ENCODE data around the gene YIPF2. TPM values are rescaled to one million over a fixed set of nuclear protein-coding genes. Genes with fewer than 3 reads are reported as not detected.
A peak's percentile ranks its signal among the peaks of the same experiment; 100 is the strongest.

Gene YIPF2
- total RNA-seq, 2 experiments from 2014 or later, result 25.6 to 28.4 TPM

DNA sequence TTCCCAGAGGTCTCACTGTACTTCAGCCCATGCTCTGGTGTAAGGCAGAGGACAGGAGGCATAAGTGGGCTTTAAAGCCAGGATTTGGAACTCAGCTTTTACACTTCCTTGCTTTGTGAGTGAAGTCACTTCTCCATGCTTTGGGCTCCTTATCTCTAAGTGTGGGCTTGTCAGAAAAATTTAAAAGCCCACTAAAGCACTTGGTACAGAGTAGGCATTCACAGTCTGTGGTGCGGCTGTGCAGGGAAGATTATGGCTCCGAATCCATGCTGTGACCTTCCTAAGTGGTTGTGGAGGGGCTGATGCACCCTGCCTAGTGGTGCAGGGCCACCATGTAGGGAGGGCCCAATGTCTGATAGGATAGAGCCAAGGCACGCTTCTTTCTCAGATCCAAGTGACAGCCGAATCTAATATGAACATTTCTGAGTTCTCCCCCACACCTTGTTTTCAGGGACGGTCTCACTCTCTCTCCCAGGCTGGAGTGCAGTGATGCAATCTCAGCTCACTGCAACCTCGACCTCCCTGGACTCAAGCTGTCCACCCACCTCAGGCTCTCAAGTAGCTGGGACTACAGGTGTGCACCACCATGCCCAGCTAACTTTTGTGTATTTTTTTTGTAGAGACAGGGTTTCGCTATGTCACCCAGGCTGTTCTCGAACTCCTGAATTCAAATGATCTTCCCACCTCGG, 7.1 kb upstream of the YIPF2 start:
- DNase-seq, result no peak
- Mint-ChIP-seq H3K36me3 (peaks cover 3% of the 10 kb centered on the region), H3K4me3 (no peak overlapping the region), H3K27me3 (no peaks in the 10 kb centered on the region), H3K4me1 (ENCODE audit: low read depth) (peaks cover 5% of the 10 kb centered on the region), H3K9me3 (no peaks in the 10 kb centered on the region), H3K27ac (no peak overlapping the region)
- ChIA-PET CTCF (interaction anchor here (1.1 to 4.3 kb wide), 17 partner anchors 8 to 218 kb away, joined by 3 to 27 read pairs (median 6); partner anchors contain the start of genes CARM1, DNM2 and YIPF2), POLR2A (interaction anchor here (0.6 kb wide), 2 partner anchors 192 to 547 kb away, joined by 3 to 4 read pairs; no protein-coding TSS in a partner anchor)
- intact Hi-C loops (cut with micrococcal nuclease), result loop anchor here (2.0 to 10.0 kb wide), 2 partner anchors 101 to 199 kb away; no protein-coding TSS in a partner anchor

DNA sequence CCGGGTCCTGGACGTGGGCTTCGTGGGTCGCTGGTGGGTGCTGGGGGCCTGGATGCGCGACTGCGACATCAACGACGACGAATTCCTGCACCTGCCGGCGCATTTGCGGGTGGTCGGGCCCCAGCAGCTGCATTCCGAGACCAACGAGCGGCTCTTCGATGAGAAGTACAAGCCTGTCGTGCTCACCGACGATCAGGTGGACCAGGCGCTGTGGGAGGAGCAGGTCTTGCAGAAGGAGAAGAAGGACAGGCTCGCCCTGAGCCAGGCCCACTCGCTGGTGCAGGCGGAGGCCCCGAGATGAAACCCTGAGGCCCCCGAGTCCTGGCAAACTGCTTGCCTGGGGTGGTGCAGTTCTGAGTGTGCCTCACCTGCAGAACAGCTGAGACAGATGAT, 959 bp upstream of the YIPF2 start:
- CTCF ChIA-PET, result interaction anchor here (0.7 to 4.4 kb wide), 4 partner anchors 12 to 93 kb away, joined by 3 to 34 read pairs (median 3); partner anchors contain the start of gene TMED1
- POLR2A ChIA-PET, result no interaction called here
- H3K9me3 Mint-ChIP-seq, result no peaks in the 10 kb centered on the region
- no peaks in the 10 kb centered on the region for H3K27me3 Mint-ChIP-seq
- H3K4me1 Mint-ChIP-seq (ENCODE audit: low read depth), result peaks cover 21% of the 10 kb centered on the region
- peak overlapping the region; percentile 18 for H3K27ac Mint-ChIP-seq
- peak overlapping the region; percentile 92 for H3K4me3 Mint-ChIP-seq
- peaks cover 7% of the 10 kb centered on the region for H3K36me3 Mint-ChIP-seq
- intact Hi-C loops (cut with micrococcal nuclease), result loop anchor here (2.0 to 5.0 kb wide), 2 partner anchors 51 to 163 kb away; no protein-coding TSS in a partner anchor
- DNase-seq, result peak; percentile 22

DNA sequence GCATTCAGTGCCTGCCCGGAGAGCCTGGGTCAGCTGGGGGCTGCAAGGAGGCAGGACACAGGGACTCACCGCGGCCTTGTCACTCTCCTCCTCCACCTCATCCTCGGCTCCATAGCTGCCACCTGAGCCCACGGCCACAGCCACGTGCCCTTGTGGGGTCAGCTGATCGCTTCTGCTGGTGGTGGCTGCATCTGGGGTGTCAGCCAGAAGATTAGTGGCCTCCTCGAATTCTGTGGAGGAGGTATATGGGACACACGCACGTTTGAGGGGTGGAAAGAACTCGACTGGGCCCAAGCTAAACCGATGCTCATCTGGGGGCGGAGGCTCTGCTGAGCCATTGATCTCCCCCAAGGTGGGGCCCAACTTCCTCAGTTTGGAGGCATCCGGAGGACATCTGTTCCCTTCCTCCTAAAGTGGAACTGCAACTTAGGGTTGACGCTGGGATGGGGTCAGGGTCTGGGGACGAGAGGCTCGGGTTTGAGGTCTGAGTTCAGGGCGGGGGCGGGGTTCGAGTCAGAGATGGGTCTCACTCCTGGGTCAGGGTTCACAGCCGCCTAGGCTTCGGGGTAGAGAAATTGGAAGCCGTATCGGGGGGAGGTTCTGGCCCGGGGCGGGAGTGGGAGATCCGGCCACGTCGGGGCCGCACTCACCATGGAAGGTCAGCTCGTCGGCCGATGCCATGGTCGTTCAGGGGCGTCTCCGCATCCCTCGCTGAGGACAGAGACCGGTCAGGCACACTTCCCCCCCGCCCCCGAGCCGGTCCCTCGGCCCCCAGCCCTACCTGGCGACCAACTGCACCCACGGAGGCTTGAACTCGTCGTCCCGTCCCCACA, 493 bp downstream of the YIPF2 start:
- peaks cover 21% of the 10 kb centered on the region for H3K4me1 Mint-ChIP-seq (ENCODE audit: low read depth)
- no peaks in the 10 kb centered on the region for H3K9me3 Mint-ChIP-seq
- H3K27me3 Mint-ChIP-seq, result no peaks in the 10 kb centered on the region
- H3K27ac Mint-ChIP-seq, result peak overlapping the region; percentile 81
- peaks cover 9% of the 10 kb centered on the region for H3K36me3 Mint-ChIP-seq
- intact Hi-C loops (cut with micrococcal nuclease), result loop anchor here (1.0 to 5.0 kb wide), 4 partner anchors 32 to 211 kb away; no protein-coding TSS in a partner anchor
- ChIA-PET CTCF (interaction anchor here (1.2 to 1.9 kb wide), 3 partner anchors 8 to 108 kb away, joined by 3 to 10 read pairs (median 3); no protein-coding TSS in a partner anchor), POLR2A (no interaction called here)
- peak; percentile 12 for DNase-seq
- peak overlapping the region; percentile 92 for H3K4me3 Mint-ChIP-seq

DNA sequence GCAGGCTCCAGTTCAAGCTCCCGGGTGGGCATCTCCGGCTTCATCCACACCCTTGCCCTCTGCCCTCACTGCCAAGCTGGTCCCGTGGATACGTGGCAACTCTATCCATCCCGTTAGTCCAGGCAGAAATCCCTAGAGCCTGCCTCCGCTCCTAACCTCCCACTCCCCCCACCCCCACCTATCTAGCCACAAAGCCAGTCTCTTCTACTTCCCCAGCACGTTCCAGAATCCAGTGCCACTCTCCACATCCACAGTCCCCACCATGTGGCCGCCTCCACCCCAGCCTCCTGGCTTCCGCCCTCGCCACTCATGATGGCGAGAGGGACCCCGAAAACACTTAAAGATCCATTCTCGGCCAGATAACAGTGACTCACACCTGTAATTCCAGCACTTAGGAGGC, 3.8 kb downstream of the YIPF2 start:
- intact Hi-C loops (cut with micrococcal nuclease), result no loop called here
- peaks cover 9% of the 10 kb centered on the region for H3K36me3 Mint-ChIP-seq
- ChIA-PET POLR2A (no interaction called here), CTCF (no interaction called here)
- H3K27ac Mint-ChIP-seq, result no peak overlapping the region
- DNase-seq, result no peak
- no peaks in the 10 kb centered on the region for H3K9me3 Mint-ChIP-seq
- H3K4me1 Mint-ChIP-seq (ENCODE audit: low read depth), result peaks cover 11% of the 10 kb centered on the region
- H3K27me3 Mint-ChIP-seq, result no peaks in the 10 kb centered on the region
- no peak overlapping the region for H3K4me3 Mint-ChIP-seq

DNA sequence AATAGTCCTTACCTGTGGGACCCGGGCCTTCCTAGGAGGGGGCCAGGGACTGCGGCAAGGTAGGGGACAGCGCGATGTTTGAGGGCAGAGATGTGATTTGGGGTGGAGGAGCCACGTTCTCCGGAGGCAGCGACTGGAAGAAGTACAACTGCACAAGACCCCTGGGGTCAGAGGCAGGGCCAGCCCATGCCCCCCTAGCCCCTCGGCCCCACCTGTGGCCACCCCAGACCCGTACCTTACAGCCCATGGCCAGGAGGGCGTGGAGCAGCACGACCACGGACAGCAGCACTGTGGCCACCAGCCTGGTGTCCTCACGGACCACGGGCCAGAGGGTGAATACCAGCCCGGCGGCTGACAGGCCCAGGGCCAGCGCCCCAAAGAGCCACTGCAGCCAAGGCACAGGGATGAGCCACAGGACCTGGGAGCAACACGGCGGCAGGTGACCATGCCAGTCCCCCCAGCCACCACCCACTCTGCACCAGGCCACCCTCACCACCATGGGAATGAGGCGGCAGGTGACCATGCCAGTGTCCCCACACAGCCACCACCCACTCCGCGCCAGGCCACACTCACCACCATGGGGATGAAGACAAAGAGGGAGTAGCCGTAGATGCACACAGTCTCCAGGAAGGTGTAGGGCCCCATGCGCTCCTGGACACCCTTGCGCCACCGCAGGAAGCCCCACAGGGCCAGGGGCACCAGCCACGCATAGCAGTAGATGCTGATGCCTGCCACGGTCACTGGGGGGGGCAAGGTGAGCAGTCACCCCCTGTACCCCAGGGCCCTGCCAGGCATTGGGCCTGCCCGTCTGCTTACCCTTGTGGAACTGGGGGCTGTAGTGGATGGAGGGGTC, 5.0 kb downstream of the YIPF2 start:
- POLR2A ChIA-PET, result no interaction called here
- Mint-ChIP-seq H3K9me3 (no peaks in the 10 kb centered on the region), H3K4me1 (ENCODE audit: low read depth) (peaks cover 9% of the 10 kb centered on the region), H3K36me3 (peaks cover 13% of the 10 kb centered on the region), H3K4me3 (no peak overlapping the region), H3K27me3 (no peaks in the 10 kb centered on the region), H3K27ac (no peak overlapping the region)
- intact Hi-C loops (cut with micrococcal nuclease), result no loop called here
- CTCF ChIA-PET, result no interaction called here
- no peak for DNase-seq

DNA sequence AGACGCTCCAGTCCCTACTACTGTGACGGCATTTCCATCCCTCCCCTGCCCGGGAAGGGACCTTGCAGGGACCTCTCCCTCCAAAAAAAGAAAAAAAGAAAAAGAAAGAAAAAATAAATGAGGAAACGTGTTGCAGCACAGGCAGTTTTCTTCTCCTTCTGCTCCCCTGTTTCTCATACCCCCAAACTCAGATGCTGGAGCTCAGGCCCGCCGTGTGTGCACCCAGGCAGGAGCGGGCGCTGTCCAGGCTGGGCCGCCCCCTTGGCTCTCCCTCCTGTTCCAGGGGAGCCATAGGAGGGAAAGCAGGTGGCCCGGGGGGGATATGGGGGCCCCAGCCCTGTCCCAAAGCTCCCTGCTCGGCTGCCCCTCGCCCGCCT, 5.8 kb downstream of the YIPF2 start:
- DNase-seq, result no peak
- no peaks in the 10 kb centered on the region for H3K27me3 Mint-ChIP-seq
- no peak overlapping the region for H3K4me3 Mint-ChIP-seq
- POLR2A ChIA-PET, result no interaction called here
- no peaks in the 10 kb centered on the region for H3K9me3 Mint-ChIP-seq
- intact Hi-C loops (cut with micrococcal nuclease), result no loop called here
- CTCF ChIA-PET, result no interaction called here
- peaks cover 14% of the 10 kb centered on the region for H3K36me3 Mint-ChIP-seq
- peaks cover 5% of the 10 kb centered on the region for H3K4me1 Mint-ChIP-seq (ENCODE audit: low read depth)
- no peak overlapping the region for H3K27ac Mint-ChIP-seq

DNA sequence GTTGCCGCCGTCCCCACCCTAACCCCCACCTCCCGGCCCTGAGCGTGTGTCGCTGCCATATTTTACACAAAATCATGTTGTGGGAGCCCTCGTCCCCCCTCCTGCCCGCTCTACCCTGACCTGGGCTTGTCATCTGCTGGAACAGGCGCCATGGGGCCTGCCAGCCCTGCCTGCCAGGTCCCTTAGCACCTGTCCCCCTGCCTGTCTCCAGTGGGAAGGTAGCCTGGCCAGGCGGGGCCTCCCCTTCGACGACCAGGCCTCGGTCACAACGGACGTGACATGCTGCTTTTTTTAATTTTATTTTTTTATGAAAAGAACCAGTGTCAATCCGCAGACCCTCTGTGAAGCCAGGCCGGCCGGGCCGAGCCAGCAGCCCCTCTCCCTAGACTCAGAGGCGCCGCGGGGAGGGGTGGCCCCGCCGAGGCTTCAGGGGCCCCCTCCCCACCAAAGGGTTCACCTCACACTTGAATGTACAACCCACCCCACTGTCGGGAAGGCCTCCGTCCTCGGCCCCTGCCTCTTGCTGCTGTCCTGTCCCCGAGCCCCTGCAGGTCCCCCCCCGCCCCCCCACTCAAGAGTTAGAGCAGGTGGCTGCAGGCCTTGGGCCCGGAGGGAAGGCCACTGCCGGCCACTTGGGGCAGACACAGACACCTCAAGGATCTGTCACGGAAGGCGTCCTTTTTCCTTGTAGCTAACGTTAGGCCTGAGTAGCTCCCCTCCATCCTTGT, 6.4 kb downstream of the YIPF2 start:
- Mint-ChIP-seq H3K27ac (no peak overlapping the region), H3K4me1 (ENCODE audit: low read depth) (peaks cover under 1% of the 10 kb centered on the region), H3K27me3 (no peaks in the 10 kb centered on the region), H3K9me3 (no peaks in the 10 kb centered on the region), H3K36me3 (peaks cover 14% of the 10 kb centered on the region), H3K4me3 (no peak overlapping the region)
- CTCF ChIA-PET, result no interaction called here
- no peak for DNase-seq
- POLR2A ChIA-PET, result no interaction called here
- intact Hi-C loops (cut with micrococcal nuclease), result no loop called here

DNA sequence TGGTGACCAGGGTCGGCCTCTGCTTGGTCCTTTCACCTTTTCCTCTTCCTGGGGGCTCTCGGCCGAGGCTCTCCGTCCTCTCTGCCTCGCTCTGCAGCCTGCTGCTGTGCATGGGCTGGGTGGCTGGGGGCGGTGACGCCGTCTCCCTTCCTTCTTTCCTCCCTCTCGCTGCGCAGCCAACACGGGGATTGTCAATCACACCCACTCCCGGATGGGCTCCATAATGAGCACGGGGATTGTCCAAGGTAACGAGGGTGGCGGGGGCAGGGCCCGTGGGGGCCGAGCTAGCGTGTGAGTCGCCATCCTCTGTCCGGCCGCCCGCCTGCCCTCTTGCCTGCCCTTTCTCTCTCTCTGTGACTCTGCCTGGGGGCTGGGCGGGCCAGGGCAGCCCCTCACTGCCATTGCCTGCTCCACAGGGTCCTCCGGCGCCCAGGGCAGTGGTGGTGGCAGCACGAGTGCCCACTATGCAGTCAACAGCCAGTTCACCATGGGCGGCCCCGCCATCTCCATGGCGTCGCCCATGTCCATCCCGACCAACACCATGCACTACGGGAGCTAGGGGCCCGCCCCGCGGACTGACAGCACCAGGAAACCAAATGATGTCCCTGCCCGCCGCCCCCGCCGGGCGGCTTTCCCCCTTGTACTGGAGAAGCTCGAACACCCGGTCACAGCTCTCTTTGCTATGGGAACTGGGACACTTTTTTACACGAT, 7.1 kb downstream of the YIPF2 start:
- Mint-ChIP-seq H3K27me3 (no peaks in the 10 kb centered on the region), H3K9me3 (no peaks in the 10 kb centered on the region), H3K27ac (no peak overlapping the region), H3K36me3 (peaks cover 14% of the 10 kb centered on the region), H3K4me1 (ENCODE audit: low read depth) (no peaks in the 10 kb centered on the region), H3K4me3 (no peak overlapping the region)
- ChIA-PET POLR2A (no interaction called here), CTCF (no interaction called here)
- intact Hi-C loops (cut with micrococcal nuclease), result no loop called here
- DNase-seq, result no peak

DNA sequence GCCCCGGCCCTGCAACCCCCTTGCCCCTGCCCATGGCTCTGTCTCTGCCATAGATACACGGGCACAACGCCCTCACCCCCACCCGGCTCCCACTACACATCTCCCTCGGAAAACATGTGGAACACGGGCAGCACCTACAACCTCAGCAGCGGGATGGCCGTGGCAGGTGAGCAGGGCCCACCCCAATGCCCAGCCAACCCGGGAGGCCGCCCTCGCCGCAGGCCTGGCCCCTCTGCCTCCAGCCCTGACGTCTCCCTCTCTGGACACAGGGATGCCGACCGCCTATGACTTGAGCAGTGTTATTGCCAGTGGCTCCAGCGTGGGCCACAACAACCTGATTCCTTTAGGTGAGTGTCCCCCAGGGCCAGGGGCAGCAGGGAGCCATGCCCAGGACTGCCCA, 7.7 kb downstream of the YIPF2 start:
- ChIA-PET POLR2A (no interaction called here), CTCF (no interaction called here)
- Mint-ChIP-seq H3K27me3 (no peaks in the 10 kb centered on the region), H3K9me3 (no peaks in the 10 kb centered on the region), H3K36me3 (peaks cover 14% of the 10 kb centered on the region), H3K4me1 (ENCODE audit: low read depth) (no peaks in the 10 kb centered on the region), H3K4me3 (no peak overlapping the region), H3K27ac (no peak overlapping the region)
- intact Hi-C loops (cut with micrococcal nuclease), result no loop called here
- DNase-seq, result no peak

DNA sequence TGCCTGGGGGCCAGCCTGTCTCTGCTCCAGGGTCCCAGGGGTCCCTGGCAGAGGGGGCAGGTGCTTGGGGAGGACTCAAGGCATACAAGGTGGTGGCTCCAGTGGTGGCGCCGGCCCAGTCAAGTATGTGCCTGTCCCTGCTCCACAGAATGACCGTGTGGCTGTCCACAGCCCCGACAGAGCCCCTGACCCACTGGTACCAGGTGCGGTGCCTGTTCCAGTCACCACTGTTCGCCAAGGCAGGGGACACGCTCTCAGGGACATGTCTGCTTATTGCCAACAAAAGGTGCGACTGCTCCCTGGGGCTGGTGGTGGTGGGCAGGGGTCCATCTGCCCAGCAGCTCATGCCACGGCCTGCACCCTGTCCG, 8.2 kb downstream of the YIPF2 start:
- Mint-ChIP-seq H3K4me1 (ENCODE audit: low read depth) (no peaks in the 10 kb centered on the region), H3K36me3 (peaks cover 14% of the 10 kb centered on the region), H3K4me3 (no peak overlapping the region), H3K9me3 (no peaks in the 10 kb centered on the region), H3K27me3 (no peaks in the 10 kb centered on the region), H3K27ac (no peak overlapping the region)
- DNase-seq, result no peak
- CTCF ChIA-PET, result no interaction called here
- intact Hi-C loops (cut with micrococcal nuclease), result no loop called here
- POLR2A ChIA-PET, result no interaction called here
